HL-60 (cell line): Measurements from ENCODE around the gene OR4C45.

ENCODE experiments used
- CTCF ChIP-seq: IDR thresholded peaks from one replicate; pipeline ENCODE4 v1.5.1; 2011; ENCODE audit warnings: low read length, control low read depth, inconsistent platforms; ENCODE audit not compliant: insufficient read depth
- GABPA ChIP-seq: IDR thresholded peaks from 2 replicates; pipeline ENCODE4 v1.6.1; 2012; ENCODE audit warnings: low read depth
- POLR2AphosphoS5 ChIP-seq: IDR thresholded peaks from 2 replicates; pipeline ENCODE4 v1.6.1; 2012; ENCODE audit warnings: low read depth

GRCh38 chr11:50071584-50072225, 39.0 kb downstream of the OR4C45 start:
- no peak for TF ChIP-seq CTCF
- no peak for TF ChIP-seq POLR2AphosphoS5
- no peak for TF ChIP-seq GABPA
